GM19023 (cell line): Measurements from ENCODE around the gene PRKCD.

ENCODE experiments used
- ATAC-seq: cut with Tn5 transposase; IDR thresholded peaks from one replicate; pipeline ENCODE4 v1.9.1; 2021; ENCODE audit warnings: mild to moderate bottlenecking, moderate library complexity; ENCODE audit not compliant: unreplicated experiment

Gene PRKCD

GRCh38 chr3:53188720-53189119, 27.7 kb downstream of the PRKCD start:
- no peak for ATAC-seq

DNA sequence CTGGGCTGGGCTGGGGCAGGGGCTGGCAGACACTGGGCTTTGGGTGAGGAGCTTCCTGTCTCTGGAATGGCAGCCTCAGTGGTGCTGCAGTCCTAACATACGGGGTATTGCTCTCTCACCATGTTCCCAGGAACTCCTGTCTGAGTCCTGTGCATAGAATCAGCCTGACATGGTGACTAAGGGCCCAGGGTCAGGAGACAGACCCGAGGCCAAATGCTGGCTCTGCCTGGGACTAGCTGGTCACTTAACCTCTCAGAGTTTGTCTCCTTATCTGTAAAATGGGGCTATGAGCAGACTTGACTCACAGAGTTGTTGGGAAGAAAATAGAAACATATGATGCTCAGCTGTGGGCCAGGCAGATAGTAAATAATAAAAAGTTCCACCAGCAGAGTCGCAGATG, 28.3 kb downstream of the PRKCD start:
- no peak for ATAC-seq

DNA sequence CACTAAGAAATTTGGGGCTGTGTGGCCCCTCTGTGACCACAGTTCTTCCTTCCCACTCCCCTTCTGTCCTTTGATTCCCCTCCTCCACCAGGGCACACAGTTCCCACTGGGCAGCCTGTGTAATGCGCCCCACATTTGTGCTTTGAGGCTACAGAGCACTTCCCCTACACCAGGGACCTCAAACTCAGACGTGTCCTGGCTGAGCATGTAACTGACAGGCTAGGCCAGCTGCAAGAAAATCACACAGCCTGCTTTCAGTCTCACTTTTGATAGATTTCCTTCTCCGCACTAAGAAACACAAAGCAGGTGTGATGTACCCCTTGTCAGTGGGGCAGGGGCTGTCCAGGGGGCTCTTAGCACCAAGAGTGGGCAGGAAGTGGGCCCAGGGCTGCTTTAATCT, 29.6 kb downstream of the PRKCD start:
- no peak for ATAC-seq

- ATAC-seq = no peak
Observed at GRCh38 chr3:53191836-53192480, 30.9 kb downstream of the PRKCD start.

DNA sequence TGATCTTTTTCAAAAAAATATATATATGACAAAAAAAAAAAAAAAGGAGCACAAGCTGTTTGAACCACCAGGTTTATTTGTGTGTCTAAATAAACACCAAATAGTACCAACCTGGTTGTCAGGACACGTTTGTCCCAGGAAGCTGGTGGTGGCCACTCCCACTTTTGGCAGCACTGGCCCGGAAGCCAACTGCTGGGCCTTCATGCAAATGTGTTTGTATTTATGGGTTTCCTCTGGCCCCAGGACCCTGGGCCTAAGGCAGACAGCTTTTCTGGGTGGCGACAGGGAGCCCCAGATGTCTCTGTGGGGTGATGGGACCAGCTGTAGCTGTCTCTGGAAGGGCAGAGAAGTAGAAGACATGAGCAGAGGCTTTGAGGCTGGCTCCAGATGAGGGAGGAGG, 31.6 kb downstream of the PRKCD start:
- peak; percentile 34 for ATAC-seq

DNA sequence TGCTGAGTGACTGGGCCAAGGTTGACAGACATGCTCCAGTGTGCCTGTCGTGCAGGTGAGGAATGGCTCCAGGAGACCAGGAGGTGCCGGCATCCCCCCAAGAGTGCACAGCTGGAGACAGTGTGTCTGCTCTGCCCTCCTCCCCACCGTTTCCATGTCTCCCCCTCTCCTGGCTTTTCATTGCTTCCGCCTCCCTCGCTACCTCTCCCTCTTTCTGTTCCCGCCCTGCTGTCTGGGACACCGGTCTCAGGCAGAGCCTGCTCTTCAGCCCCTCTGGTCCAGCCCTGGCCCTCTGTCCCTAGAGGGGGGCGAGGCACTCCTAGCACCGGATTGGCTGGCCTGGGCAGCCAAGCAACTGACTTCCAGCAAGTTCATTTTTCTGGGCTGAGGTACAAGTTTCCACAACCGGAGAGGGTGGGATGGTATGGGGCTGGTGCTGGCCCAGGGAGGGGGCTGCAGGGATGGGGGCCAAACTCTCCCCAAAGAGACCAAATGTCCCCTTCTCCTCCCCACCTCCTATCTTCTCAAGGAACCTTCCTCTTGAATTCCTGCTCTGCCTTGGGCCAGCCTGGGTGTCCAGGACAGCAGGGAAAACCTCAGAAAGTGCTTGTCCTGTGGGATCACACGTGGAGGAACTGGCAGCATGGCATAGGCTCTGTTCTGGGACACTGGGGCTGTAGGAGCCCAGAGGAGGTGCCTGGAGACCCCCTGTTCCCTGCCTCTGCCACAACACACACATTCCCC, 32.6 kb downstream of the PRKCD start:
- ATAC-seq = no peak

- no peak for ATAC-seq
Observed at GRCh38 chr3:53194210-53195065, 33.4 kb downstream of the PRKCD start.

DNA sequence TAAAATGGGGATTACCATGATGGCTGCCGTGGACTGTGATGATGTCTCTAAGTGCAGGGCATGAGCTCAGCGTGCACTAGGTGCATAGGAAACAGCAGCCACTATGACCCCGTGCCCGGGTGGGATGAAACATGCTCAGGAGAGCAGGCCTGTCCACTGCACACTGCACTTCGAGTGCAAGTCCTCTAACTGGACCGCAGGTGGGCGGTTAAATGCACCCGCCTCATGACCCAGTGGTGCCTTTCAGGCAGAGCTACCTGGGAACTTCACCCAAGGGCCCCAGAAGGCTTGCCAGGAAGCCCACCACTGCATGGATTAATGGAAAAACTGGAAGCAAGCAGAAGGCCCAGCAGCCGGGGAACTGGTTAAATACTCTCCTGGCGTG, 34.0 kb downstream of the PRKCD start:
- ATAC-seq = no peak

- no peak for ATAC-seq
Observed at GRCh38 chr3:53195602-53196574, 34.9 kb downstream of the PRKCD start.

DNA sequence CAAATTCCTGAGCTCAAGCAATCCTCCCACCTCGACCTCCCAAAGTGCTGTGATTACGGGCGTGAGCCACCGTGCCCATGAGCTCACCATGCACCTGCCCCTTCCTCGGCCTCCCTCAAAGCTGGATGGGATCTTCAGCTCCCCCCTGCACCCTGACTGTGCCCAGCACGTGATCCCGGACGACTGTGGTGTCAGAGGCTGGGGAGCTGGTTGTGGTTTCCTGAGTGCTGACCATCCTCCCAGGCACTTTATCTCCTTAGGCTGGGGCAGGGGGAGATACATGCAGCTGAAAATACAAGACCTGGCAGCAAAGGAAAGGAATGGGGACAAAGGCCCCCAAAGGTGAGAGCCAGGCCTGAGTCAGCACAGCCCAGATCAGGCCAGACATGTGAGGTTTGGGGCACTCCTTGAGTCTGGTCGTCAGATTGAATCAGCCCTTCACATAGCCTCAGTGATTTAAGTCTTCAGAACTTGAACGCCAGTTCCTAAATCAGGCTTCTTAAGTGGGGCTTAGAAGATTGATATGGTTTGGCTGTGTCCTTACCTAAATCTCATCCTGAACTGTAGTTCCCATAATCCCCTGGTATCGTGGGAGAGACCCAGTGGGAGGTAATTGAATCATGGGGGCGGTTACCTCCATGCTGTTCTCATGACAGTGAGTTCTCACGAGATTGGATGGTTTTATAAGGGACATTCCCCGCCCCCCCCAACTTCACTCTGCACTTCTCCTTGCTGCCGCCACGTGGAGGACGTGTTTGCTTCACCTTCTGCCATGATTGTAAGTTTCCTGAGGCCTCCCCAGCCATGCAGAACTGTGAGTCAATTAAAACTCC, 35.8 kb downstream of the PRKCD start:
- peak; percentile 35 for ATAC-seq

DNA sequence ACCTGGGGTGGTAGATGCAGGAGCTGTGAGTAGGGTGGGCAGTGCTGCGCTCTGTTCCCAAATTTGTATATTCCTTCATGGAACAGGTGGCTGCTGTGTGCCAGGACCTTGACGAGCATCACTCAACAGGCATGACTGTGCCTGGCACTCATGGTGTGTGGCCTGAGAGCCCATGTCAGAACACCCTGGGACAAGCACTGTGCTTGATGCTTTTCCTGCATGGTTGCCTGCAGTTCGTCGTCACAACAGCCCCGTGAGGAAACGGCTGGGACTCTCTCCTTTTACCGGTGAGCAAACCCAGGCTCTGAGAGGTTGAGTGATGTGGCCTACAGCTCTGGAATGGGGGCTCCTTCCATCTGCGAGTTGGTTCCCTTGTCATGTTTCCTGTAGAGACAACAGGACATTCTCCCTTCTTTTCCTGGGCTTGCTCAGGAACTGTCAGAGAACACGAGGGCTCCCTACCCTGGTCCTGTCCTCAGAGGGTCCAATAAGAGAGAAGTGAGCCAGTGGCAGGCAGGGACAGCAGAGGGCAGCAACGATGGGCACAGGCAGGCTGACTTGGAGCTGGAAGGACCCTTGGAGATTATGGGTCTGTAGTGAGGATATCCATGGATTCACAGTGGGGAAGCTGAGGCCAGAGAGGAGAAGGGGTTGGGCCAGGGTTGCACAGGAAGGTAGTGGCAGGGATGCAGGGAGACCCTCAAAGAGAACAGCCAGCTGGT, 37.4 kb downstream of the PRKCD start:
- no peak for ATAC-seq

GRCh38 chr3:53198996-53199395, 38.0 kb downstream of the PRKCD start:
- ATAC-seq = no peak

DNA sequence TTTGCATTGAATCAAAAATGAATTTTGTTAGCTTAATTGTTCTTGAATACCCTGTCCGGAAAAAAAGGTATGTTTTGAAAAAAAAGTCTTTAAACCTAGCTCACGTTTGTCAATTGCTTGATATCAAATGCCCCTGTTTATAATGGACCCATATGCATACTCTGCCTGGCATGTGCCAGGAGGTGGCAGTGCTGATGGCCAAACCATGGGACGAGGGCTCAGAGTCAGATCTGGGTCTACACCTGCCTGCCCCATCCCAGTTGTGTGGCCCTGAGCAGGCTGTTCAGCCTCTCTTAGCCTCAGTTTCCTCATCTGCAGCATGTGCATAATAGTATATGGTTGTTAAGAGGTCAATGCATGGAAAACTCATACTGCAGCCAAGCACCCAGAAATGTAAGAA, 38.8 kb downstream of the PRKCD start:
- ATAC-seq = no peak

DNA sequence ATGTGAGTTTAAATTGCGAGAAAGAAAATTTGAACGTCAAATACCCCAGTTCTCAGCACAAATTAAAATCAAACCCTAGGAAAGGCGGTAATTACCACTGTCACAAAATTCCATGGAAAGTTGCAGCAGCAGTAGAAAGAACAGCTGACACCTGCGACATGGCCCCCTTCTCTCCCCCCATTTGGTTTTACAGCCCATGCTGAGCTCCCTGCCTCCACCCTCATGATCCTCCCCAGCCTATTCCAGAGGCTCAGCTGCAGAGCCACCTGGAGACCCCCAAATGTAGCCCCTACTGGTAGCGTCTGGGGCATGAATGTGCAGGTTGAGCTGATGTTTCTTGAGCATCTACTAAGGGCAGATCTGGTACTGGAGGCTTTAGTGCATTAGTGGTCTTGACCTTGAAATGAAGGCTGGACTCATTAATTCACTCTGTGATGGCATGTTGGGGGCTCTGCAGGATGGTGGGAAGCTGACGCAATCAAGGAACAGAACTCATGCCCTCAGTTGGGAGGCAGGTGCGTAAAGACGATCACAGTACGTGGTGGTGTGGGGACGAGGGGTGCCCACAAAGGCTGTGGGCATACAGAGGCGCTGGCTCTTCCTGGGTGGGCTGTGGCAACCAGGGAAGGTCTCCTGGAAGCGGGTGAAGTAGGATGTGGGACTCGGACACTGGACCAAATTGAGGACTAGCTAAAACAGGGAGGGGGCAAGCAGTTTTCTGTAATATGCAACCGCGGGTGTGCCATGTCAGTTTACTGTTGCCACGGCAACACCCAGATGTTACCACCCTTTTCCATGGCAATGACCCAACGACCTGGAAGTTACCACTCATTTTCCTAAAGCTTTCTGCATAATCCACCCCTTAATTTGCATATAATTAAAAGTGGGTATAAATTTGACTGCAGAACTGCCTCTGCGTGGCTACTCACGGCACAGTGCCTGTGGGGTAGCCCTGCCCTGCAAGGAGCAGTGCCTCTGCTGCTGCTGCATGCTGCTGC, 39.8 kb downstream of the PRKCD start:
- ATAC-seq = no peak

- no peak for ATAC-seq
Observed at GRCh38 chr3:53202331-53203015, 41.5 kb downstream of the PRKCD start.

DNA sequence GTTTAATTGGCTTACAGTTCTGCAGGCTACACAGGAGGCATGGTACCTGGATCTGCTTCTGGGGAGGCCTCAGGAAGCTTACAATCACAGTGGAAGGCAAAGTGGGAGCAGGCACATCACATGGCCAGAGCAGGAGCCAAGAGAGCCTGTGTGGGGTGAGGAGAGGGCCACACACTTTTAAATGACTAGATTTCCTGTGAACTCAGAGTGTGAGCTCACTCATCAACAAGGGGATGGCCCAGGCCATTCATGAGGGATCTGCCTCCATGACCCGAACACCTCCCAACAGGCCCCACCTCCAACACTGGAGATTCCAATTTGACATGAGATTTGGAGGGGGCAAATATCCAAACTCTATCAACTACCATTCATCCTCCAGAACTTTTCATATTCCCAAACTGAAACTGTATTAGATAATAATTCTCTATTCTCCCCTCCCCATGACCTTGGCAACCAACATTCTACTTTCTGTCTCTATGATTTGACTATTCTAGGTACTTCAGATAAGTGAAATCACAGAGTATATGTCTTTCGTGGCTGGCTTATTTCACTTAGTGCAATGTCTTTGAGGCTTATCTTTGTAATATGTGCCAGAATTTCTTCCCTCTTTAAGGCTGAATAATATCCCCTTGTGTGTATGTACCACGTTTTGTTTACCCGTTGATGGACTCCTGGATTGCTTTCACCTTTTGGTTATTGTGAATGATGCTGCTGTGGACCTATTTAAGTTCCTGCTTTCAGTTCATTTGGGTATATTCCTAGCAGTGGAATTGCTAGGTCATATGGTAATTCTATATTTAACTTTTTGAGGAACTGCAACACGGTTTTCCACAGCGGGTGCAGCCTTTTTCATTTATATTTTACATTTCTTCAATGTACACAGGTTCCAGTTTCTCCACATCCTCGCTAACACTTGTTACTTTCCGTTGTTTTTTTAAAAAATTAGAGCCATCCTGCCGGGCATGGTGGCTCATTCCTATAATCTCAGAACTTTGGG, 51.0 kb downstream of the PRKCD start:
- no peak for ATAC-seq
